Medulla oblongata (tissue), 1 donor: Measurements from ENCODE around the gene RAB40C.

Experiments used
- DNase-seq: peaks from one replicate; pipeline ENCODE4 v3.0.0-alpha.2; 2015; ENCODE audit errors: extremely low spot score

The RAB40C gene

DNA sequence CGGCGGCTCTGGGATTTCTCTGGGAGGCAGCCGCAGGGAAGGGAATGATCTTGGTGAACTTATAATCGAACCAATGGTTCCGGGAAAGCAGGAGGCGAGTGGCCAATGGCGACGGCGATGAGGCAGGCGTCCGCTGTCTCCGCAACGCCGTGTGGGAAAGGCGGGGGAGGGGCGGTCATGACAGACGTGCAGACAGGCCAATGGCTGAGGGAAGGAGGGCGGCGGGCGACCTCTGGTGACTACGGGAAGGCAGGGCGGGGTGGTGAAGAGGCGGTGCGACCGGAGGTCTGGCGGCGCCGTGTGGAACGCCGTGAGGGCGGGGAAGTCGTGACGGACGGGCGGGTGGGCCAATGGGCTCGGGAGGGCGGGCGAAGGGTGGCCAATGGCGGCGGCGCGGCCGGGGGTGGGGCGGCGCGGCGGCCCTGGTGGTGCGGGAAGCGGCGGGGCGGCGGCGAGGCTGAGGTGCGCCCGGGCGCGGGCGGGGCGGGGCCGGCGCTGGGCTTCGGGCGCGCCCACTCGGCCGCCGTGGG is at the start of gene RAB40C:
RAB40C (plus strand) TSS at position 409 of the 530 bp plus-strand sequence. CDS start 226 bp downstream, outside the sequence.
- DNase-seq: peak; percentile 99

DNA sequence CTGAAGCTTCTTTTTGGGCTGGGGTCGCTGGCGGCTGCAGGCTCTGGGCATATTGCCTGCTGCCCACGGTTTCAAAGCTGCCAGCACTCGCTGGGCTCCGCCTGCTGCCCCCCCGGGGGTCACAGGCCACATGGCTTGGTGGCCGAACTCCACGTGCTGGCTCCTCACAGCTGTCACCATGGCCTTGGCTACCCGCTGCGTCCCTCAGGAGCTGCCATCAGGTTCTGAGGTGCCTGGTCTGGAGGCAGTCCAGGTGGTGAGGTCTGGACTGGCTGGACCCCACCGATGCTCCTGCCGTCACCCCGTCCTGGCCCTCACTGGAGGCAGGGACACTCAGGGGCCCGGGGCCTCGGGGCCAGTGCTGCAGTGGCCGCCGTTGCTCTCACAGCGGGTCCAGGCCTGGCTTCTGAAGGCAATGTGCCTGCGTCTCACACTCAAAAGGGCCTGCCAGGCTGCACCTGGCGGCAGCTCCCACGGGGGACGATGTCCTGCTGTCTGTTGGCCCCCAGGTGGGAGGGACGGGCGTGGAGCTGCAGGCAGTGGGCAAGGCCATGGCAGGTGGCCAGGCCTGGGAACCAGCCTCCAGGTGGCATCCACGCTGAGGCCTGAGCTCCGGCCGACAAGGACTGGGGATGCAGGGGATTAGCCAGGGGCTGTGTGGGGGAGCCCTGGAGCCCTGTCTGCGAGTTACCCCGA is 49.1 kb upstream of the RAB40C start:
- no peak for DNase-seq

DNA sequence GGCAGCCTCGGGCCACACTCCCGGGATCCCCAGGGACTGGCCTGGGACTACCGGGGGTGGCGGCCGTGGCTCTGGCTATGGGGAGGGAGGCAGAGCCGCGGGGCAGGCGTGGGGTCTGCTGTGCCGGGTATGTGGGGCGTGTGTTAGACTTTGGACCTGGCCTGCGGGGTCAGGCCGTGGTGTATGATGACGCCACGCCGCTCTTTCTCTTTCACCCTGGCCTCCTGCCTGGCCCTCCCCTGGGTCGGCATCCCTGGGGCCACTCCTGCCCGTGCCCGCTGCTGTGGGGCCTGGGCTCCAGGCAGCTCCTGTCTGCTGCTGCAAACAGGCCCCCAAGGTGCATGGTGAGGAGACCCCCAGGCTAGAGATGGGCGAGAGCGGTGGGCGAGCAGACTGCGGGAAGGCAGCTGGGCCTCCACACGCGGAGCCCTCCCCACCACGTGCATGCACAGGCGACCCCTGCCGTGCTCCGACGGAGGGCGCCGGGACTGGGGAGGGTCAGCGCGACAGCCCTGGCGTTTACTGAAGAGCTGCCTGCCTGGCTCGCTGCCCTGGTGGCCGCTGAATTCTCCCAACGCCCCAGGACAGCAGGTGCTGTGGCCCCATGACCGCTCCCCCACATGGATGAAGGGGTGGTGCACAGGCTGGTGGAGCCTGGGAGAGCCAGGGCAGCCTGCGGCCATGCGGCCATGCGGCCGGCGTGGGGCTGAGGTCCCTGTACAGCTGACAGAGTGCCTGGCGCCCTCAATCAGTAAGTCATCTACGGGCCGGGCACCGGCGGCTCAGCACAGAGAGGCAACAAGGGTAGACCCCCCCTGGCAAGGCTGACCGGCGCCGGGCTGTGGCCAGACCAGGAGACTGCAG is 46.3 kb upstream of the RAB40C start:
- no peak for DNase-seq

DNA sequence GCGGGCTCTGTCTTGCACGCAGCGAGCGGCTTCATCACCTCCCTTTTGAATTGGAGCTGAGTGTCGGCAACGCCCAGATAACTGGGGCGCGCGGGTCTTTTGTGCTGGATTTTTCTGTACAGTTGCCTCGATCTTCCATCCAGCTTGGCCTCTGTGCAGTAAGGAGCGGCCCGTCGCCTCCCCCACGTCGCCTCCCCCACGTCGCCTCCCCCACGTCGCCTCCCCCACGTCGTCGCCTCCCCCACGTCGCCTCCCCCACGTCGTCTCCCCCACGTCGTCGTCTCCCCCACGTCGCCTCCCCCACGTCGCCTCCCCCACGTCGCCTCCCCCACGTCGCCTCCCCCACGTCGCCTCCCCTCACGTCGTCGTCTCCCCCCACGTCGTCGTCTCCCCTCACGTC is 45.3 kb upstream of the RAB40C start:
- no peak for DNase-seq

- DNase-seq: no peak
These were observed 42.7 kb upstream of the RAB40C start for GRCh38 chr16:546909-547770.

DNA sequence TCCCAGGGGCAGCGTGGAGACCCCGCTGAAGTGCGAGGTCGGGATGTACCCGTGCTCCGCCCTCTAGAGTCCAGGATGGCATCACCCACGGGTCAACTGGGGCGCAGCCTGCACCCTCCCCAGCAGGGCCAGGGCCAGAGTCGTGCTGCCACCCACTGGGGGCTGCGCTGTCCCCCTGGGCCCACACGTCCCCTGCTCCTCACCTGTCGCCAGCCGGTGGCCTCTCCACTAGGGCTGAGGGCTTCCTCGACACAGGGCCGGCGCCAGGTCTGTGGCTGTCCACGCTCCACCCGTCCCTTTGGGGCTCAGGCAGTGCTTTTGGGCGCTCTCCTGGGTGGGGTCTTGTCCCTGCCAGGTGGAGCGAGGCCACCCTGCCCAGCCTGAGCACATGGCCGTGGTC is 41.3 kb upstream of the RAB40C start:
- no peak for DNase-seq

DNA sequence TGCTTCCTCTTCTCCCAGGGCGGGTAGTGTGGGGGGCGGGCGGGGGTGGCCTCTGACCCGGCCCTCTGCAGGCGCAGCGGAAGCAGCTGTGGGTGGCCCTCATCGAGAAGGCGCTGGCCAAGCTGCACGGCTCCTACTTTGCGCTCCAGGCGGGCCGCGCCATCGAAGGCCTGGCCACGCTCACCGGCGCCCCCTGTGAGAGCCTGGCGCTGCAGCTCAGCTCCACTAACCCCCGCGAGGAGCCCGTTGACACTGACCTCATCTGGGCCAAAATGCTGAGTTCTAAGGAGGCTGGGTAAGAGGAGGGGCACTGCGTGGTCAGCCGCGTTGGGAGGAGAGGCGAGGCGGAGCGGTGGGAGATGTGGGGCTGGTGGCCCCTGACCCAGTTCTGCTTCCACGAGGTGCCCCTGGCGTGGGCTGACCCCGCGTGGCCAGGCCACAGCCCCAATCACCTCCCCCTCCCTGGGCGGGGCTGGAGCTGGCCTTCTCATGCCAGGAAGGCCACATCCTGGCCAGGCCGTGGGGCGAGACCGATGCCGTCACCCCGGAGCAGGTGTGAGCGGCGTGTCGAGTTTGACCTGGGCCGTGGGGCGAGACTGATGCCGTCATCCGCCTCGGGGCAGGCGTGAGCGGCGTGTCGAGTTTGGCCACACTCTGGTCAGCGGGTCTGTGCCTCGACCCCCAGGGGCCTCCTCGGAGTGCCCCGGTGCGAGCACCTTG is 40.2 kb upstream of the RAB40C start:
- DNase-seq: no peak

DNA sequence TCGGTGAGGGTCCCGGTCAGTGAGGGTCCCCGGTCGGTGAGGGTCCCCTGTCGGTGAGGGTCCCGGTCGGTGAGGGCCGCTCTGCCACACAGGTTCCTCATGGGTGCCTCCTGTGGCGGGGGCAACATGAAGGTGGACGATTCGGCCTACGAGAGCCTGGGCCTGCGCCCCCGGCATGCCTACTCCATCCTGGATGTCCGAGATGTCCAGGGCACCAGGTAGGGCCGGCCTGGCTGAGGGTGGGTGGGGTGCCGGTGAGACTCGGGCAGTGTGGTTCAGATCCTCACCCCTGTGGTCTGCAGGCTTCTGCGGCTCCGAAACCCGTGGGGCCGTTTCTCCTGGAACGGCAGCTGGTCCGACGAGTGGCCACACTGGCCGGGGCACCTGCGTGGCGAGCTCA is 38.7 kb upstream of the RAB40C start:
- no peak for DNase-seq

DNA sequence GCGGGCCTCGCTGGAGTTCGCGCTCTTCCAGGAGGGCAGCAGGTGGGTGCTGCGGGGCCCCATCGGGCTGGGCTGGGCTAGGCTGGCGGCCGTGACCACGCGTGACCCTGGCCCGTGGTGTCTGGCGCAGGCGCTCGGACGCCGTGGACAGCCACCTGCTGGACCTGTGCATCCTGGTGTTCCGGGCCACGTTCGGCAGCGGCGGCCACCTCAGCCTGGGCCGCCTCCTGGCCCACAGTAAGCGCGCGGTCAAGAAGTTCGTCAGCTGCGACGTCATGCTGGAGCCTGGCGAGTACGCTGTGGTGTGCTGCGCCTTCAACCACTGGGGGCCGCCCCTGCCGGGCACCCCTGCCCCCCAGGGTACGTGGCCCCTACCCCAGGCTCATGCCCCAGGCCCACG is 37.7 kb upstream of the RAB40C start:
- DNase-seq: no peak

DNA sequence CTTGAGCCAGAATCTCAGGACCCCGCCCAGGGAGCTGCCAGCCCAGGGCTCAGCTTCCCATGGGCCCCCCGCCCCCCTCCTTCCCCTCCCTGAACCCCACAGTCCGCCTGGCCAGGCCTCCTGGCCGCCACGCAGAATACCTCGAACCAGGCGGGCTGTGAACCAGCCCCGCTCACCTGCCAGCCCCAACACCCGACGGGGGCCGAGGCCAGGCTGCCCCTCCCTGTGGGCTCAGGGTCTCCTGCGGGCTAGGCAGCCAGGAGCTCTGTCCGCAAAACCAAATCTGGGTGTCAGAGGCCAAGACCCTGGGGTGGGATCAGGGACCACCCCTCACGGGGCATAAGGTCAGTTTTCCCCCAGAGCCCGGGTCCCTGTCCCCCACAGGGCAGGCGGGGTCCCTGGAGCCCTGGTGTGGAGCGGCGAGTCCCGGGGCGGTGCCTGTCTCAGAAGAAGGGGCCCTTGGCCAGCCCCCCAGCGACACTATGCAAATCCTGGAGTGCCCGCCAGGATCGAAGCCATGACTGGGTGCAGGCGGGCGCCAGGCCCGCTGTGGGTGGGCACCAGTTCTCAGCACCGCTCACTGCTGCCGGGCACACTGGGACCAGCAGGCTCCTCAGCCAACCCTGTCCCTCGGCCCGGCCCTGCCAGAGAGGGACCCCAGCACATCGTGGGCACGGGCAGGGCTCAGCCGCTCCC is 36.1 kb upstream of the RAB40C start:
- DNase-seq: no peak

- no peak for DNase-seq
These were observed 35.6 kb upstream of the RAB40C start for GRCh38 chr16:554297-554621.

DNA sequence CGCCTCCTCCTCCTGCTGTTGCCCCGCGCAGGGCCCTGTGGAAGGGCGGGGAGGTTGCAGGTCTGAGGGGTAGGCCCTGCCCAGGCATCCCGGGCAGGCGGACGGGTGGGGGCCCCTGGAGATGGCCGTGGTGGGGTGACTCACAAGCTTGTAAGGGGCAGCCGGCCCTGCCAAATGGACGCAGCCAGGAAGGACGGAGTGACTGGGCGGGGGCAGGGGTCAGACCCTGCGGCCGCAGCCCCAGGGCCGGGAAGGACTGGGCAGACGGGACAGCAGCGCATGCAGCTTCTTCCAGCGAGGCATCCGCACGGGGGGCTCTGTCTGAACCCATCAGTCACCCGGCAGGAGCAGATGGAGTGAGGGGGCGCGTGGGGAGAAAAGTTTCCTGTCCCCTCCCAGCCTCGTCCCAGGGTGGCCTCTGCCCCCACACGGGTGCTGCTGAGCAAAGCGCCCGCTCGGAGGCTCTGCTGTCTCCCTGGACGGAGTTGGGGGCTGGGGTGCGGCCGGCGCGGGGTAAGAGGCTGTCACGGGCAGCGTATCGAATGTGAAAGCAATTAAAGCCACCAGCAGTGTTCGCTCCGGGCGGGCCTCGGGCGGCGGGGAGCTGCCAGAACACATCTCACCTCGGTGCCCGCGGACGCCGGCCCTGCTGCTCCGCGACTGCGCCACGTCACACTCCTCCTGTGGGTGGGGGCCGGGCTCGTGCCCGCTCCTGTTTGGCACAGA is 35.1 kb upstream of the RAB40C start:
- no peak for DNase-seq

- no peak for DNase-seq
These were observed 34.1 kb upstream of the RAB40C start for GRCh38 chr16:555528-556473.

DNA sequence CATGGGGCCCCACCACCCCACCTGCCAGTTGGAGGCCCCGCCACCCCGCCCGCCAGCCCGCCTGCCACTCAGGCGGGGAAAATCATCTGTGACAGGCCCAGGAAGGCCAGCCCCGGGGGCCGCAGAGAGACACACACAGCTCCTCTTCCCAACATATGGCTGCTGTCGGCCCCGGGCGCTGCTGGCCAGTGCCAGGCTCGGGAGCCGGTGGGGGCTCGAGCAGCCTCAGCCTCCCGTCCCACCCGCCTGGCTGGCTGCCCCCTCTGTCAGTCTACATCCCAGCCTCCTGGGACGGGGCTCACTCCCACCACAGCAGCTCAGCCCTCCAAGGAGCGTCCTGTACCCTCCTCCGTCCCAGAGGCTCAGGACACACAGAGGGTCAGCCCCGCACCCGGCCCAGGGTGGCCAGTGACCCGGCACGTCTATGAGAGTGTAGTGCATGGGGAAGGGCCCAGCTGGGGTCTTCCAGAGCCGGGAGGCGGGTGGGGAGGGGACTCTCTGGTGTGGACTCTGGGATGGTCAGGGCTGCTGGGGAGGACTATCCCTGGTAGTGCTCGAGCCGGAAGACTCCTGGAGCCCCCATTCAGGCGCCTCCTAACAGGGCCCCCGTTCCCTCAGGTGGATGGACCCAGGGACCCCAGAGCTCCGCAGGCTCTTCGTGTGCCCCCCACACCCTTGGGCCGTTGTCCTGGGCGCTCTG is 33.2 kb upstream of the RAB40C start:
- no peak for DNase-seq

GRCh38 chr16:557463-558297 is 32.2 kb upstream of the RAB40C start:
- no peak for DNase-seq

DNA sequence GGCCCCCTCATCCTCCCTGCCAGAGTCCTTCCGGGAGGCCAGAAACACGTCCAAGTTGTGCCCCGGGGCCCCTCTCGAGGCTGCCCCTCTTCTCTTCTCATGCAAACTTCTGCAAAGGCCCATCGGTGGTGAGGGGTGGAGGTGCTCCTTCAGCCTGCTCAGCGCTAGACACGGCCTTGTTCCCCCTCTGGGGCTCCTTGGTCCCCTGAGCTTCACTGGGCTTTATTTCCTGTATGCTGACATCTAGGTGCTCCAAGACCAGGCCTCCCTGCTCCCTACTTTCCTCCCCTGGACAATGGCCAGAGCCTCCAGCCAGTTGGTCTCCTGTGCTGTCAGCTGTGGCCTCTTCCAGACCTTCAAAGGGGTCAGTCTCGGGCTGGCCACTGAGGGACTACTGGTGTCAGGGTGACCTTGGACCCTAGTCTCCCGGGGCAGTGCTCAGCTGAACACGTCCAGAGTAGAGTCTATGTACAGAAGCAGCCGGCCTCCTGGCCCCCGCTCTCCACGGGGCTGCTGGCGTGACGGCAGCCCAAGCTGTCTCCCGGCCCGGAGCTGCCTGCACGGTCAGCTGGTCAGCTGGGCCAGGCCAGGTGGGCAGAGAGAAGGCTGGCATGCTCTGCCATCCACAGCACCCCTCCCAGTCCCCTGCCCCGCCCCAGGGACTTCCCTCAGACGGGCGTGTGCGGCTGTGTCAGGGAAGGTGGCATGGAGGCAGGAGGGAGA is 31.4 kb upstream of the RAB40C start:
- no peak for DNase-seq

- no peak for DNase-seq
These were observed 30.9 kb upstream of the RAB40C start for GRCh38 chr16:559021-559380.
